ENCODE results near the gene CYP4V2.

Gene CYP4V2

DNA sequence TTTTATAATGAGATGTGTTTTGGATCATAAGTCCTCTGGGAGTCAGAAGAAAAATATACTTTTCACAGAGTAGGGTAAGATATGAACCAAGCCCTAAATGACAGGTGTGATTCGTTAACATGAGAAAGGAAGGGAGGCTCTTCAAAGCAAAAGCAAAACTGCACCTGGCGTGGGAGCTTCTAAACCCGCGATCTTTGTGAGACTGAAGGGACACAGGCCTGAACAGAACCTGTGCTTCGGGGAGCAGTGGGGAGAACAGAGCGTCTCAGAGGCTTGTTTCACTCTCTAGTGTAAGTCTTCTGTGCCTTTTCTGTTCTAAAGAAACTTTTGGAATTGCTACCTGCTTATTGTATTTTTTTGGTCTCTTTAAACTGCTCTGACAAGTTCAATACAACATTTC lies 30.2 kb upstream of the CYP4V2 start:
- WGBS, 2 donors (ENCODE audit: extremely low coverage in 2 of 2, insufficient read length in 2 of 2, insufficient replicate concordance in 1 of 2), result no CpG with 5 or more reads among the region's 6 CpGs
- no peak overlapping the region for H2BK15ac ChIP-seq (ENCODE audit: low read length)
- H2BK12ac ChIP-seq (ENCODE audit: low read length), result no peak overlapping the region
- no peak overlapping the region for H3K4ac ChIP-seq (ENCODE audit: low read length)
- no peak overlapping the region for H3K27ac ChIP-seq (replicated peaks; ENCODE audit: low read length)
- peaks cover 0 to 4% of the 10 kb centered on the region in 2 donors for H3K4me1 ChIP-seq (ENCODE audit: control insufficient read depth in 2 of 2, insufficient read depth in 1 of 2, low read depth in 1 of 2, low read length in 2 of 2)
- H2BK120ac ChIP-seq (ENCODE audit: low read depth, low read length), result no peak overlapping the region
- no peak overlapping the region for H2AK5ac ChIP-seq (ENCODE audit: low read depth, low read length)
- H3K4me2 ChIP-seq (ENCODE audit: insufficient read depth, low read length, poor library complexity, severe bottlenecking), result no peak overlapping the region
- no peak for DNase-seq (ENCODE audit: low spot score)
- no peak overlapping the region for H4K8ac ChIP-seq (ENCODE audit: low read depth, low read length)
- H3K27me3 ChIP-seq (ENCODE audit: control insufficient read depth in 3 of 3, insufficient read depth in 3 of 3, low read depth in 1 of 3, low read length in 3 of 3), result peaks cover 0 to 6% (median 0%) of the 10 kb centered on the region in 3 experiments
- H2AFZ ChIP-seq (ENCODE audit: low read length), result no peak overlapping the region
- H3K14ac ChIP-seq (ENCODE audit: low read length), result no peak overlapping the region
- peaks cover 0 to 11% of the 10 kb centered on the region in 2 donors for H3K36me3 ChIP-seq (replicated peaks in 1 of 2; ENCODE audit: control insufficient read depth in 2 of 2, insufficient read depth in 2 of 2, low read length in 2 of 2)
- H4K91ac ChIP-seq (ENCODE audit: low read depth, low read length, poor library complexity), result no peak overlapping the region
- no peak overlapping the region for H2BK5ac ChIP-seq (ENCODE audit: low read length)
- H3K18ac ChIP-seq (ENCODE audit: low read length), result no peak overlapping the region
- H3K79me1 ChIP-seq (ENCODE audit: low read depth, low read length), result peaks cover 2% of the 10 kb centered on the region
- H3K9ac ChIP-seq (ENCODE audit: low read depth, low read length, poor library complexity), result no peak overlapping the region
- H3K23ac ChIP-seq (ENCODE audit: low read depth, low read length, poor library complexity), result no peak overlapping the region
- peaks cover 0 to 7% of the 10 kb centered on the region in 2 donors for H3K9me3 ChIP-seq (replicated peaks in 1 of 2; ENCODE audit: control insufficient read depth in 2 of 2, insufficient read depth in 1 of 2, low read depth in 1 of 2, low read length in 2 of 2)
- H3K4me3 ChIP-seq (ENCODE audit: low read length in 2 of 2), result no peak overlapping the region

DNA sequence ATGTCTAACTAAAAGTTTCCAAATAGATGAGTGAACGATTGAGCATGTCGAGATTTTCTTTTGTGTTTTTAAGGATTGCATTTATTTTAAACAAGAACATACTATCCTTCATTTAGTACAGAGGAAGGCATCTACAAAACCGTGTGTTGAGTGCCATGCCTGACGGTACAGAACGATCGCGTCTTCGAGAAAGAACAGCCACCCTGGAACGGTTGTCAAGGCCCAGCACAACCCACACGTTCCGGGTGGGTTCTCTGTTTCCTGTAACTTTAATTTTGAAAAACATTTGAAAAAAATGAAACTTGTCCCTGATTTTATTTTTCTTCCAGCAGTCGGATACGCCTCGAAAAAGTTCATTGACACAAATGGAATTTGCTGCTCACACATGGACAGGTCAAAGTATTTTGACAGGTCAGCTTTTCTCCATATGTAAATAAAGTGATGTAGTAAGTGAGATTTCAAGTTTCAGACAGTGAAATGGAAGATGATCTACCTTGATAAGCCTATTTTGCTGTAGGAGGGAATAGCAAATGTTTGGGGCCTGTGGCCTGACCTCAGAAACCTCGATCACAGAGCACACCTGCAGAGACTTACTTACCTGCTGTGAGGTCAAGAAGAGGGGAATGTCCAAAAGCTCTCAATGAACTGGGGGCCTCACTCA lies 24.4 kb upstream of the CYP4V2 start:
- no peak overlapping the region for H2BK15ac ChIP-seq (ENCODE audit: low read length)
- H3K9me3 ChIP-seq (replicated peaks in 1 of 2; ENCODE audit: control insufficient read depth in 2 of 2, insufficient read depth in 1 of 2, low read depth in 1 of 2, low read length in 2 of 2), result no peaks in the 10 kb centered on the region
- H2BK5ac ChIP-seq (ENCODE audit: low read length), result no peak overlapping the region
- no peak overlapping the region for H4K91ac ChIP-seq (ENCODE audit: low read depth, low read length, poor library complexity)
- no peak overlapping the region for H2AFZ ChIP-seq (ENCODE audit: low read length)
- H3K18ac ChIP-seq (ENCODE audit: low read length), result no peak overlapping the region
- peaks cover 0 to 4% of the 10 kb centered on the region in 2 donors for H3K4me1 ChIP-seq (ENCODE audit: control insufficient read depth in 2 of 2, insufficient read depth in 1 of 2, low read depth in 1 of 2, low read length in 2 of 2)
- H3K79me1 ChIP-seq (ENCODE audit: low read depth, low read length), result no peaks in the 10 kb centered on the region
- no peak overlapping the region for H3K4me2 ChIP-seq (ENCODE audit: insufficient read depth, low read length, poor library complexity, severe bottlenecking)
- H4K8ac ChIP-seq (ENCODE audit: low read depth, low read length), result no peak overlapping the region
- no peak overlapping the region for H2BK120ac ChIP-seq (ENCODE audit: low read depth, low read length)
- H3K27me3 ChIP-seq (ENCODE audit: control insufficient read depth in 3 of 3, insufficient read depth in 3 of 3, low read depth in 1 of 3, low read length in 3 of 3), result peaks cover 0 to 2% (median 0%) of the 10 kb centered on the region in 3 experiments
- H3K27ac ChIP-seq (replicated peaks; ENCODE audit: low read length), result no peak overlapping the region
- DNase-seq (ENCODE audit: low spot score), result no peak
- no peak overlapping the region for H2AK5ac ChIP-seq (ENCODE audit: low read depth, low read length)
- H2BK12ac ChIP-seq (ENCODE audit: low read length), result no peak overlapping the region
- no CpG with 5 or more reads among the region's 15 CpGs for WGBS, 2 donors (ENCODE audit: extremely low coverage in 2 of 2, insufficient read length in 2 of 2, insufficient replicate concordance in 1 of 2)
- H3K23ac ChIP-seq (ENCODE audit: low read depth, low read length, poor library complexity), result no peak overlapping the region
- no peak overlapping the region for H3K14ac ChIP-seq (ENCODE audit: low read length)
- H3K4ac ChIP-seq (ENCODE audit: low read length), result no peak overlapping the region
- no peak overlapping the region for H3K9ac ChIP-seq (ENCODE audit: low read depth, low read length, poor library complexity)
- peaks cover 0 to 2% of the 10 kb centered on the region in 2 donors for H3K36me3 ChIP-seq (replicated peaks in 1 of 2; ENCODE audit: control insufficient read depth in 2 of 2, insufficient read depth in 2 of 2, low read length in 2 of 2)
- H3K4me3 ChIP-seq (ENCODE audit: low read length in 2 of 2), result no peak overlapping the region

DNA sequence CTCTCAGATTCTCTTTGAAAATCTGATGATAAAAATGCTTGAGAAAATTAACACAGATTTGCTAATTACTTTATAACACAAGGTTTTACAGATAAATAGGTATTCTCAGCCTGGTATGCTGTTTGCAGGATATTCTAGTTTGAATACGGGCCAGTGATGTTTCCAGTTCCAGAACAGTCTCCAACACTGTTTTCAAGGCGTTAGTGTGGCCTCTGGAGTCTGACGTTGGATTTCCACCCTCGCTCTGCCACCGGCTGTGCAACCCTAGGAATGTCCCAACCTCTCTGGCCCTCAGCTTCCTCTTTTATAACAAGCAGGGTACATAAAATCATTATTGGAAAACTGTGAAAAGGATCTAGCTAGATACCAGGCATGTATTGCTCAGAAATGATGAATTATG lies 23.8 kb upstream of the CYP4V2 start:
- H3K4me3 ChIP-seq (ENCODE audit: low read length in 2 of 2), result no peak overlapping the region
- peaks cover 0 to 2% (median 0%) of the 10 kb centered on the region in 3 experiments for H3K27me3 ChIP-seq (ENCODE audit: control insufficient read depth in 3 of 3, insufficient read depth in 3 of 3, low read depth in 1 of 3, low read length in 3 of 3)
- H3K27ac ChIP-seq (replicated peaks; ENCODE audit: low read length), result no peak overlapping the region
- H4K8ac ChIP-seq (ENCODE audit: low read depth, low read length), result no peak overlapping the region
- H3K23ac ChIP-seq (ENCODE audit: low read depth, low read length, poor library complexity), result no peak overlapping the region
- H2AFZ ChIP-seq (ENCODE audit: low read length), result no peak overlapping the region
- H2AK5ac ChIP-seq (ENCODE audit: low read depth, low read length), result no peak overlapping the region
- H3K4me1 ChIP-seq (ENCODE audit: control insufficient read depth in 2 of 2, insufficient read depth in 1 of 2, low read depth in 1 of 2, low read length in 2 of 2), result peaks cover 0 to 4% of the 10 kb centered on the region in 2 donors
- no peak for DNase-seq (ENCODE audit: low spot score)
- H2BK15ac ChIP-seq (ENCODE audit: low read length), result no peak overlapping the region
- H3K4ac ChIP-seq (ENCODE audit: low read length), result no peak overlapping the region
- H2BK12ac ChIP-seq (ENCODE audit: low read length), result no peak overlapping the region
- H3K36me3 ChIP-seq (replicated peaks in 1 of 2; ENCODE audit: control insufficient read depth in 2 of 2, insufficient read depth in 2 of 2, low read length in 2 of 2), result no peaks in the 10 kb centered on the region
- H2BK5ac ChIP-seq (ENCODE audit: low read length), result no peak overlapping the region
- no peak overlapping the region for H3K9ac ChIP-seq (ENCODE audit: low read depth, low read length, poor library complexity)
- H3K18ac ChIP-seq (ENCODE audit: low read length), result no peak overlapping the region
- H2BK120ac ChIP-seq (ENCODE audit: low read depth, low read length), result no peak overlapping the region
- no peak overlapping the region for H3K4me2 ChIP-seq (ENCODE audit: insufficient read depth, low read length, poor library complexity, severe bottlenecking)
- no CpG with 5 or more reads among the region's 5 CpGs for WGBS, 2 donors (ENCODE audit: extremely low coverage in 2 of 2, insufficient read length in 2 of 2, insufficient replicate concordance in 1 of 2)
- no peaks in the 10 kb centered on the region for H3K9me3 ChIP-seq (replicated peaks in 1 of 2; ENCODE audit: control insufficient read depth in 2 of 2, insufficient read depth in 1 of 2, low read depth in 1 of 2, low read length in 2 of 2)
- no peaks in the 10 kb centered on the region for H3K79me1 ChIP-seq (ENCODE audit: low read depth, low read length)
- H4K91ac ChIP-seq (ENCODE audit: low read depth, low read length, poor library complexity), result no peak overlapping the region
- no peak overlapping the region for H3K14ac ChIP-seq (ENCODE audit: low read length)

DNA sequence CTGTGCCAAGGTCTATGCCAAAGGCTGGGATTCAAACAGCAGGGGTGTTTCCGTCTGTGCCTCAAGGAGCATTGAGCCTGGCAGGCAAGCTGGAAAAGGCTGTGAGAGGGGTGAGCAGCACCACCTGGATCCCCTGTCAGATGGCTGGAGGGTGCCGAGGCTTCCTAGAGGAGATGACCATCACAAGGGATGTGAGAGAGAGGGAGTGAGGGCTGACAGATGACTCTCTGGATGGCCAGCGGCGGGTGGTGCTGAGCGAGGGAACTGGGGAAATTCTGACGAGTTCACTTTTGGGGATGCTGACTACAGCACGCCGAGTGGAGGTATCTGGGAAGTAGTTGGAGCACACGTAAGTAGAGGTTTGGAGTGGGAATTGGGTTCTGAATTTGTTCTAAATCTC lies 22.6 kb upstream of the CYP4V2 start:
- no peak overlapping the region for H3K27ac ChIP-seq (replicated peaks; ENCODE audit: low read length)
- peaks cover 0 to 2% (median 0%) of the 10 kb centered on the region in 3 experiments for H3K27me3 ChIP-seq (ENCODE audit: control insufficient read depth in 3 of 3, insufficient read depth in 3 of 3, low read depth in 1 of 3, low read length in 3 of 3)
- no peaks in the 10 kb centered on the region for H3K9me3 ChIP-seq (replicated peaks in 1 of 2; ENCODE audit: control insufficient read depth in 2 of 2, insufficient read depth in 1 of 2, low read depth in 1 of 2, low read length in 2 of 2)
- no peak overlapping the region for H2BK12ac ChIP-seq (ENCODE audit: low read length)
- H3K36me3 ChIP-seq (replicated peaks in 1 of 2; ENCODE audit: control insufficient read depth in 2 of 2, insufficient read depth in 2 of 2, low read length in 2 of 2), result no peaks in the 10 kb centered on the region
- H2BK5ac ChIP-seq (ENCODE audit: low read length), result no peak overlapping the region
- H3K4me1 ChIP-seq (ENCODE audit: control insufficient read depth in 2 of 2, insufficient read depth in 1 of 2, low read depth in 1 of 2, low read length in 2 of 2), result no peaks in the 10 kb centered on the region
- no peak overlapping the region for H3K4me2 ChIP-seq (ENCODE audit: insufficient read depth, low read length, poor library complexity, severe bottlenecking)
- H4K91ac ChIP-seq (ENCODE audit: low read depth, low read length, poor library complexity), result no peak overlapping the region
- no peak overlapping the region for H3K14ac ChIP-seq (ENCODE audit: low read length)
- WGBS, 2 donors (ENCODE audit: extremely low coverage in 2 of 2, insufficient read length in 2 of 2, insufficient replicate concordance in 1 of 2), result no CpG with 5 or more reads among the region's 9 CpGs
- H2BK120ac ChIP-seq (ENCODE audit: low read depth, low read length), result no peak overlapping the region
- H3K4me3 ChIP-seq (ENCODE audit: low read length in 2 of 2), result no peak overlapping the region
- no peak overlapping the region for H3K23ac ChIP-seq (ENCODE audit: low read depth, low read length, poor library complexity)
- no peak for DNase-seq (ENCODE audit: low spot score)
- no peak overlapping the region for H2AFZ ChIP-seq (ENCODE audit: low read length)
- H3K18ac ChIP-seq (ENCODE audit: low read length), result no peak overlapping the region
- no peak overlapping the region for H3K4ac ChIP-seq (ENCODE audit: low read length)
- H2AK5ac ChIP-seq (ENCODE audit: low read depth, low read length), result no peak overlapping the region
- no peak overlapping the region for H4K8ac ChIP-seq (ENCODE audit: low read depth, low read length)
- H2BK15ac ChIP-seq (ENCODE audit: low read length), result no peak overlapping the region
- no peaks in the 10 kb centered on the region for H3K79me1 ChIP-seq (ENCODE audit: low read depth, low read length)
- H3K9ac ChIP-seq (ENCODE audit: low read depth, low read length, poor library complexity), result no peak overlapping the region

Measured in neuronal stem cell (in vitro differentiated cells).